Daoy (cell line): Measurements from ENCODE around the gene SLC2A2. TPM values are rescaled to one million over a fixed set of nuclear protein-coding genes. Genes with fewer than 3 reads are reported as not detected.
A peak's percentile ranks its signal among the peaks of the same experiment; 100 is the strongest.

Source experiments
- DNase-seq: peaks from one replicate; pipeline ENCODE4 v3.0.0-alpha.2; 2015; ENCODE audit warnings: low read depth
- total RNA-seq: library from RNA; depleted of rRNA; stranded (reverse); fragments of >200 nt; shearing (Covaris generic); gene quantifications from 2 replicates; pipeline ENCODE4 v1.2.3, GENCODE V29; 2014; rRNA removed

Gene SLC2A2
- not detected in 2 replicates for total RNA-seq

DNA sequence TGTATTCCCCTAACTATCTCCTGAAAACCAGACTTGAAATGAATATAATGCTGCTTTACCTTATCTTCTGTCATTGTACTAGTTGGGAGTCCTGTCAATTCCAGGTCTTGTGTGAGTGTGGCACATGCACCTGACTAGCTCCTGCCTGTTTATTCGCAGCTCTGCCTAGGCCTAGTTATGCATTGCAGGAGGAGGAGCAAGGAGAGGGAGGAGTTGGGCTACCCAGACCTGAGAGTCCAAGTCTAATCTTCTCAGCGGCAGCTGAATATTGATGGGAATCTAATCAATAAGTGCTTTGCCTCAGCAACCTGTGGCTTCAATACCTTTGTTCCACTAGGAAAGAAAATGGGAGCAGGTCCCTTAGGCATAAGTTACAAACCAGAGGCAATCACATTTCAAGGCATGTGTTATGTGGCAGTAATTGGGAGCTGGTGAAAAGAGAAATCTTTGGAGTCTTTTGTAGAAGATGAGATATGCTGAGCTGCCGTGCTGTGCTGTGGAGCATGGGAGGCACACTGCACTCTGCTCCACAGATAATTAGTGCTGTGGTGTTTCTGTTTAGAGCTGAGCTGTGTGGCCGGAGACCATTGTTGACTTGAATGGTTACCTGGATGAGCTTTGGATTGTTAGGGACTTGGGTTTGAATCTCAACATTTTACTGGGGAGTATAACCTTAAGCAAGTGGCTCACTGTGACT, at the start of gene SLC2A2:
SLC2A2 (minus strand) TSS at position 124 of the 697 bp plus-strand sequence; CDS start at position 74, 50 bp downstream.
- DNase-seq: no peak

DNA sequence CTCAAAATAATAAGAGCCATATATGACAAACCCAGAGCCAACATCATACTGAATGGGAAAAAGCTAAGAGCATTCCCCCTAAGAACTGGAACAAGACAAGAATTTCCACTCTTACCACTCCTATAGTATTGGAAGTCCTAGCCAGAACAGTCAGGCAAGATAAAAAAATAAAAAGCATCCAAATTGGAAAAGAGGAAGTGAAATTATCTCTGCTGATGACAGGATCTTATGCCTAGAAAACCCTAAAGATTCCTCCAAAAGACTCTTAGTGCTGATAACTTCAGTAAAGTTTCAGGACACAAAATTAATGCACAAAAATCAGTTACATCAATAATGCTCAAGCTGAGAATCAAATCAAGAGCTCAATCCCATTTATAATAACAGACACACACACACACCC, 45.9 kb upstream of the SLC2A2 start:
- DNase-seq: no peak

DNA sequence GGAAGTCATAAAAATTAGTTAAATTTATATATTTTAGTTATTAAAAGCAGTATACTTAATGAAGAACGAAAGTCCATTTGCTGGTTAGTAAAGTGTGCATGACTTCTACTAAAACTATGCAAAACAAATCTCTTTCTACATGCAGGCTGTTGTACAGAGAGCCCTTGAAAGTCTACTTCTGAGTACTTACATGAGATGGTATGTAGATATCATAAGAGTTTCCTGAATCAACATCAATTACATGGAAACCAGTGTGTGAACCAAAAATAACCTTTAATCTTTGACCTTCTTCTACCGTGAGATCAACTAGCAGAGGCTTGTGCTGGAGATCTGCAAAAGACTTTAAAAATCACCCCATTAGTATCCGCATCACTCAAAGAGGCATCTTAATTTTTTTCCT, 42.1 kb upstream of the SLC2A2 start:
- DNase-seq: no peak

DNA sequence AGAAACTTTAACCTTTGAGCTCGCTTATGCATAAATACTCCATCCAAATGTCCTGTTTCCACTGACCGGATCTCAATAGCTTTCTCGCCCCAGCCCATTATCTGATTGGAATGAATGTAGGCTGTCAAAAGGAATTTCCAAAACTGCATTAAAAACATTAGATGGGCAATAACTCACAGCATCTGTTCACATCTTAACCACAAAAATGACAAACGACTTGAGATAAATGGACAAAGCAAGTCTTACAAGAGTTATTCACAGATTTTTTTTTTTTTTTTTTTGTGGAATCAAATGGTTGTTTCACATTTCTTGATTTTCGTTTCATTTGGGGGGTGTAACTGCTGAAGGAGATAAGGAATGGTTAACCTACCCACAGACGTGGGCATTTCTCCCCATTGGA, 39.7 kb upstream of the SLC2A2 start:
- no peak for DNase-seq

DNA sequence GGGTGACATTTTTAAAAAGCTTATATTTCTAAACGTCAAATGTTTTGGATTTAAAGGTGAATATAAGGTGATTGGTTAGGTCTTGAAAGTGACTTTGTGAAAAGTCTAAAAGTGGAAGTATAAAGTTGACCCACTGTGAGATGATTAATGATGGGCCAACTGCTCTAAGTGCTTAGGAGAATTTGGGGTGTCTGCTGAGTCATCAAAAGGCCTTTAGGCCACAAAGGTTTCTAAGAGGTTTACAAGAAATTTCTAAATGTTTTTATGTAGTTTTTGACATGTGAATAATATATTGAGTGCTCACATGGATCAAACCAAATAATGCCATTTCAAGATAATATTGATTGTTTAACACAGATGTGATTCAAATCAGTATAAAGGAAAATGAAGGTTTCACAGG, 39.2 kb upstream of the SLC2A2 start:
- no peak for DNase-seq

DNA sequence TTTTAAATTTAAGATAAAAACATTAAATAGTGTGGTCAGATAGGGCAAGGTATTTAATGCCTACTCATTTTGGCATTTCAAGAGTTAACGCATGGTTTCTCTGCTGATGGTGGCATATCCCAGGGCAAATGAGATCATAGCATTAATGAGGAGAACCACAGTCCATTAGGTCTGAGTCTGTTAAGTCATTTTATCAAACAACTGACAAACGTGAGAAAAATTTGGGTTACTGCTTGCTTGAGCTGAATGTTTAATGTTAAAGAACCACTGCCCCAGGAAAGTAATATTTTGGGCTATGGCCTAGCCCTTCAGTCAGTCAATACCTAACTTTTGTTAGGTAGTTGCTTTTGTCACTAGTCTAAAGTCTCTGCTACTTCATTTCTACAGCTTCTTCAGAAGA, 37.9 kb upstream of the SLC2A2 start:
- peak; percentile 36 for DNase-seq

DNA sequence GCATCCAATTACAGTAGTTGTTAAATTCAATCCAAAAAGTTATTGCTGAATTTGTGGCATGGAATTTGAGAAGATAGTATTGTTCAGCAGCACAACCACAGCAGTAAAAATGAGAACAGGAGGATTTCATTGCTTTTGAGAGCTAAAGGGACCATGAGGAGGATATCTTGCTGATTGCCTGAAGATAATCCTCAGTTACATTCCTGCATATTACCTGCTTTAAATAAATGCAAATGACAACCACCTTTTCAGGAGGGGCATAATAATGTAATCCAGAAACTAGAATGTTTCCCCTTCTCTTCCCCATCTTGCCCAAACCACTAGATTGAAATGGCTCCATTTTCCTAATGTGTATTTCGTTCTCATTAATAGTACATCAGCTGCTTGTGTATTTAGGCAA, 35.2 kb upstream of the SLC2A2 start:
- DNase-seq: no peak

DNA sequence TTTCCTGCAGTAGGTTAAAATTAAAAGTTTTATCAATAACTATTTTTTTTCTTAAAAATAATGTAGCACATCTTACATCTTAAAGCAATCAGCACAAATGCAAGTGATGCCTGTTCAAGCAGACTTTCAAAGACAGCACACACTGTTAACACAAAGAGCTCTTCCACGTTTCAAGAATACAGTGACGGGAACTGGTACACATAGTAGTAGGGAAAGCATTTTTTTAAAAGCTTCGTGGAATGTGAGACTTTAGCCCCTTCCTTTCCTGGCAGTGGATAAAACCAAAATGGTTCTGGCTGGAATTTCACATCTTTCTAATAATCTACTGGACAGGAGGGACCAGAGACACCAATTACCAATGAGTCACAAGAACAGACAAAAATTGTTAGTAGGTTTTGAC, 33.5 kb upstream of the SLC2A2 start:
- no peak for DNase-seq

DNA sequence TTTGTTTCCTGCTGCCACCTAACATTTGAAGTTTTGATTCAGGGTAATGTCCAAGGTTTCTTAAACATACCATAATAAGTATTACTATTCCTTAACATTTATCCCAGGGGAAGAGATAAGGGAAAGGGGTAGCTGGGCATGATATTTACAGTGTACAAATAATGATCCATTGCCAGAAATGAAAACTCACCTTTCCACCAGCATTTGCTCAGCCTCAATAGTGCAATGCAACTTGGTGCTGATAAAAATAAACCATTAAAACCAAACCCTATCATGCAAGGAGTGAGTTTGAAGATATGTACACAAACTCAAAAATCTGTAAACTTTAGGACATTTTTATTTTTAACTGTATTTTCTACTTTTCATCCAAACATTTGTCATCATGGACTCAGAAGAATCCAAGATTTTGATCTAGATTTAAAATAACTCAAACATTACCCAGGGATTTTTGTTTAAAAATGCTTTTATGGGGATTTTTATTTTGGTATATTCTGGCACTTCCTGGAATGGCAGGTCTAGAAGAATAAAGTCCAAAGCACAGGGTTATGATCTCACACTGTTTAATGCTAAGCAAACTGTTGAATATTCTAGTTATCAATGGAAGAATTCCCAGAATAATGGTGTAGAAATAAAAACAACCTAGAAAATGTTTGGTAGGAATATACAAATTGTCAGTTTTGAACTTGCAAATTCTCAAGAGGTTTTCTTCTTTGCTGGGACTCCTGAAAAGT, 32.5 kb upstream of the SLC2A2 start:
- no peak for DNase-seq

DNA sequence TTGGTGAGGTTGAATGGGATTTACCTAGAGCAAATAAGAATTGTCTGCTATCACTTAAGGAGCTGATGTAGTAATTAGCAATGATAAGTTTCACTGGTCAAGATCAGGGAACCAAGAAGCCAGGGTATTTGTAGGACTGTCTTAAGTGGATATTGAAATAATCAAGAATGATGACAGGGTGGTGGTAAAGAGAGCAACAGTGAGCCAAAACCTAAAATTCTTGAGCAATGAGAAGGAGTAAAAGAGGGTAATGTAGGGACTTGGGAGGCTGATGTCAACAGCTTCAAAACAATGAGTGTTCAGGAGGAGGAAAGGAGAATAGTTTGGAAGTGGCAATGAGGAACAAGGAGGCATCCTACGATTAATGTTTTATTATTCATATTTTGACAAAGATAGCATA, 31.5 kb upstream of the SLC2A2 start:
- DNase-seq: no peak

DNA sequence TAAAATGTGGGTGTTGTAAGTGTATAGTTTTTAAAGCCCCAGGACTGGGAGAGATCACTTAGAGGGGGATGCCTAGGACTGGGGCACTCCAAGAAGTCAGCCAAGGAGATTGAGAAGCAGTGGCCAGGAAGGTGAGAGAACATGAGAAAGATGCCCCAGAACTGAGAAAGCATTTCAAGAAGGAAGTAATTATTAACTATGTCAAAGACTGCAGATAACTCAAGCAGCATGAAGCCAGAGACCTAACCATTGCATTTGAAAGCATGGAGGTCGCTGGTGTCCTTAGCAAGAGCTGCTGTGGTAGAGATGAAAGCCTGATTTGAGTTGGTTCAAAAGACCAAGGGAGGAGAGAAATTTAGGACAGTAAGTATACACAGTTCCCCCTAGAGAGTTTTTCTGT, 30.6 kb upstream of the SLC2A2 start:
- DNase-seq: no peak

DNA sequence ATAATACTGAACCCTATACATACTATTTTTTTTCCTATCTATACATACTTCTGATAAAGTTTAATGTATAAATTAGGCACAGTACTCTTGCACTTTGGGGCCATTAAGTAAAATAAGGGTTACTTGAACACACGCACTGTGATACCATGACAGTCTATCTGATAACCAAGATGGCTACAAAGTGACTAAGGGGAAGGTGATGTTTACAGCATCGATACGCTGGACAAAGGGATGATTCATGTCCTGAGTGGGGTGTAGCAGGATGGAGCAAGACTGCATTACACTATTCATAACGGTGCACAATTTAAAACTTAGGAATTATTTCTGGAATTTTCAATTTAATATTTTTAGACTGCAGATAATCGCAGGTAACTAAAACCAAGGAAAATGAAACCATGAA, 30.0 kb upstream of the SLC2A2 start:
- peak; percentile 49 for DNase-seq

DNA sequence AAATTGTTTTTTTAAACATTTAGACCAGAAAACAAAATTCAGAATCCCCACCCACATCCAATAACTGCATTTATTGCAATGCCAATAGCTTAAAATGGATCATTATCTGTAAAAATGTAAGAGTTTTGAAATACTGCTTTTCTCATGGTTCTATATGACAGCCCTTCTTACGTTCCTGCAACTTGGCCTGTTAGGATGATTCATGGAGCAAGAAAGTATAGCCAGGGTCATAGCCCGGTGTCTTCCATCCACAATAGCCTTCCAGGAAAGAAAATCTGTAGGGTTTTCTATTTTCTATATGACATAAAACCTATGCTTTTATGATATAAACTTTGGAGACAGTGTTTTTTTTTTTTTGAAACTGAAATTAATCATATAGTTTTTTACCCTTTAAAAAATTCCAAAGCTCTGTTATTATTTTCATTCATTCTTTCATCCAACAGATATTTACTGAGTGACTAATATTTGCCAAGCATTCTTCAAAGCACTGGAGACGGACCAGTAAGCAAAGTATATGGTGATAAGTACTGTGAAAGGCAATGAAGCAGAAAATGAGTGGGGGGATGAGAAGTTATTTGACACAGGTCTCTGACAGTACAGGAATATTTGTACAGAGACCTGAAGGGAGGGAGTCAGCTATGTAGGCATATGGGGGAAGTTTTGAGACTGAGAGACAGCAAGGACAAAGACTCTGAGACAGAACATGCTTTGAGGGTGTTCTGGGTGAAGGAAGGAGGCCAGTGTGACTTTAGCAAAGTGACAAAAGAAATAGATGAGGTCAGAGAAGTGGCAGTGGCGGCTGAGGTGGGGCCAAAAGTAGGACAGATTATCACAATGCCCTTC, 29.0 kb upstream of the SLC2A2 start:
- peak; percentile 65 for DNase-seq

DNA sequence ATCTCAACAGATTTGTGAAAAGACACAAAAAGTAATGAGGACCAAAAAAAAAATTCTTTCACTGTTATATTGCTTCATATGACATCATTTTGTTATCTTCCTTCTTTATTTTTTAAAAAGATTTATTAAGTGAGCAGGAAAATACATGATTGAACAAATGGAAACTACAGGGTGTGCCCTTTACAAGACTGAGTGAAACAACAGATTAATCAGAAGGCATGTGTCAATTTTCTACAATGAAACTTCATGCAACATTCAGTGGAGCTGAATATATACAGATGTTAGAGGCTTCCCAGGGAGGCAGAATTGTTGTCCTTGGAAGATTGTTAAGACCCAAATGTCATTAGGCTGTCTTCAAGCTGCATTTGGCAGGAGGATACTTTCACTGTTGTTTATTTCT, 28.4 kb upstream of the SLC2A2 start:
- DNase-seq: no peak

DNA sequence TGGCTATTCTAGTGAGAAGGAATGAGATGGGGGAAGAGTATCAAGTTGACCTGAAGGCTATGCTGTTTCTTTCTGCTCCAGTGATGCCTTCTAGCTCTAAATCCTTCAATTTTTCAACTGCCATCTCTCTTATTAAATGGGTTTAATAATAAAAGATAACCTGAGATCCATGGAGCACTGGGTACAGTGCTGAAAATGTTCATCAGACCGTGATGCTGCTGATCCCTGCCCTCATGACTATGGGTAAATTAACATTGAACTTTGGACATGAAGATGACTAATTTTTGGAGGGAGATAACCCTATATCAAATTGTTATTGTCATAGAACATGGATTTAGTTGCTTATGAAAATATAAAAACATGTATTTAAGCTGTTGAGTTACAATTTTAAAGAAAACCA, 27.7 kb upstream of the SLC2A2 start:
- no peak for DNase-seq

DNA sequence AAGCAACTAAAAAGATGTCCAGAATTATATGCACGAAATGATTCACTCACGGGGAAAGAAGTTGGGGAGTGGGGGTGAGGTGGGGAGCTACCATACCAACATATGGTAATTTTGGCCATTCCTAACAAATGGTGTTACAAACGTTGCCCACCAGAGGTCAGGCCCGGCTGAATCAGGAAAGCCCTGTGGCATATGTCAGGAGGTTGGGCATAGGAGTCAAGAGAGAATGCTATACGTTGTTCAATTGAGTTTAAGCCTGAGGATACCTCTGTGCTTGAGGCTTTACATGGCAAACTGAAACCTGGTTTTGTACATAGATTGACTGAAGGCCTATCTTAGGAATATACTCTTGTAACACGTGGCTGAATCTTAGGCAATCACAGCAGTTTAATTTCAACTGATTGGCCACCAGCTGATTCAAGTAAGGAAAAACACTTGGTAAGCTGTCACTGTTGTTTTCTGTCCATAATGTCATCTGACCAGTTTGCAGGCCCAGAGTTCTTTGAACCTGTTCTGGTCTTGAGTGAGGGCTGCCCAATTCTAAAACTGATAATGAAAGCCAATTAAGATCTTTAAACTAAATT, 23.4 kb upstream of the SLC2A2 start:
- DNase-seq: peak; percentile 70

DNA sequence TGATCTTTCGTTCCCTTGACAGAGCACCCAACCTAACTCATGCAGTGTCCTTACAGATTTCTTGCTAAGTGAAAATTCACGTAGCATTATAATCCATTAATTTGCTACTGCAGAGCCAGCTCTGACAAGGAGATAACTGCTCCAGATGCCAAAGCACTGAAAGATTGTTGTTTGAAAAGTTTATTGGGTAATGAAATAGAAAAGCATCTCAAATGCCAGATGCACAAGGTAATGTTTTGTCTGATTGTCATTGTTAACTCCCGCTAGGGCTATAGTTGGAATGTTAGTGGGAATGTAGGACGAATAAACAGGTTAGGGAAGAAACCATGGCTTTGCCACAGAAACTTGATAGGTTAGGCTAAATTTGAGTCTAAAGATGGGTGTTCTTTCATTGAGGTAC, 20.2 kb upstream of the SLC2A2 start:
- no peak for DNase-seq

DNA sequence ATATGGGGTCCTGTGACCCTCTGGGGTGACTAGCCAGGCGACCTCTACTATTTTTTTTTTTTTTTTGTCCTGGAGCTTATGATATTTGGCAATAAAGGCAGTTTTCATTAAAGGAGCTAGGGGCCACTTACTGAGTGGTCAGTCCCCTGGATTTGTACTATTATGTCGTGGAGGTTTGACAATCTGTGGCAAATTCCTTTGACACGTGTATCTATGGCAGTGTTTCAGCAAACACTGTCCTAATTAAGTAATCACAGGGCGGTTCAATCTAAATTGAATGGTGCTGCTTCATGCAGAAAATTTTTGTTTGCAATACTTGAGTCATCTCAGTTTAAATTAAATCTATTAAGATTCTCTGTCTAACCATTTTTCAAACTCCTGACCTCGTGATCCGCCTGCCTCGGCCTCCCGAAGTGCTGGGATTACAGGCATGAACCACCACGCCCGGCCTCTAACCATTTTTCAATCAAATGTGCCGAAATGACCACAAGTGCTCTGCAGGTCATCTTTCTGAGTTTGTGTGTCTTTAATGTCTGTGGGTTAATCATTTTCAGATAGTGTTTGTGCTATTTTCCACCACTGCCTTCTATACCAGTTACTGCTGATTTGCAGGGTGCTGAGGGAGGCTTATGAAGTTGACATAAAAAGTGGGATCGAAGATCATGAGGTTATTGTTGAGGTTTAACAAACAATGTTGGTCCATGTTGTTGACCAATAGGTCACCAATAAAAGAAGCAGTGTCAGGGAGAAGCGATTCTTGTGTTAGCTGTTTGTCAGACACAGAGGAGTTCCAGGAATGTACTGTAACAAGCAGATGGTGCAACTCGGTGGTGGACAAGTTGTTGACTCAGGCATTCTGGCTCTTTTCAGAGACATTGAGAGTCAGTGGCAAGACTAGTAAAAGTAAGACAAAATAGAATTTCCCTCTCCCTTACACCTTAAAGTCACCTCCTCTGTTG, 18.6 kb upstream of the SLC2A2 start:
- DNase-seq: no peak

DNA sequence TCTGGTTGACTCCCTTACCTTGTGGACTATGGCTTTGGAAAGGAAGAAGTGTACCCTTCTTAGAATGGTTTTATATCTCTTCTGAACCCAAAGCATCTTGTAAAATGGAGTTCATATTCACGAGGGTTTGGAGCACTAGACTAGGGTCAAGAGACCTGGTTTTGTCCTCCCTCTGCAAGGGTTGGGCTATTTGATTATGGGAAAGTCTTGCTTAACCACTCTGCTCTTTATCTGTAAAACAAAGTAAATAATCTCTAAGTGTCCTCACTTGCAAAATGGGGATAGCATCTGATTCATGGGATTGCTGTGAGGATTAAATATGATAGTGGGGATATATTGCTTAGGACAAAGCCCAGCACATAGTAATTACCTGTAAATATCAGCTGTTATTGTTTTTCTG, 17.9 kb upstream of the SLC2A2 start:
- DNase-seq: no peak

DNA sequence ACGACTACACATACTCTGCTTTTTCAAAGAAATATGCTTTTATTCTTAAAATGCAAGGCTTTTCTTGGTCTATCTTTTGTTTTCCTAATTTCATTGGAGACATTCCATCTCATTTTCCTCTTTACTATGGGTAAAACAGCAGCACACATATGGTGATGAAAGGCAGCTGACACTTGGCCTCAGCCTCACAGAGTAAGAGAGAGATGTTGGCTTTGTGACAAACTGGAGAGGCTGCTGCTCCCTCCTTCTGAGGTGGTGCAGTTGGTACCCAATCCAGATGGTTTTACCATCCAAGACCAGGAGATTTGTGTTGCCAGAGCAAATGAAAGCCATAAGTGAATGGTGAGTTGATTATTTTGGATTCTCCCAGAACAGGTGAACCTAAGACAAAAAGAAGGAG, 13.2 kb upstream of the SLC2A2 start:
- DNase-seq: no peak

DNA sequence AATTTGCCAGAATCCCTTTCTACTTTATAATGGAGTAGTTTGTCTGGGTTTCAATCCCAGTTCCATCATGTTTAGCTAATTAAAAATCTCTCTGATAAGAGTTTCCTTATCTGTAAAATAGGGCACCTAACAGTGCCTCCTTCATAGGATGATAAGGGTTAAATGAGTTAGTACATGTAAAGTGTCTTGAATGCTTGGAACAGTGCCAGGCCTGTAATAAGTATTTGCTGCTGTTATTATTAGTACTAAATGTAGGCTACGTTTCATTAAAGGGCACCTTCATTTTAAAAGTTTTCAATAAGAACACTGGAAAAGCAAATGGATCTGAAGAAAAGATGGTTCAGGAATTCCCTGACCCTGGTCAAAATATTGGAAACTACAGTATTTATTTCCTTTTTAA, 11.8 kb upstream of the SLC2A2 start:
- no peak for DNase-seq
